Spleen (tissue), 7 donors: ENCODE results near the gene PGLYRP1.

Experiments used
- POLR2AphosphoS5 ChIP-seq, 3 donors: sonication (generic); formaldehyde crosslinking; IDR thresholded peaks; one replicate each; pipeline ENCODE4 v1.5.1; 2017; ENCODE audit warnings: antibody characterized with exemption in 3 of 3
- TF ChIP-seq, protein P1 (sequence below), 11 experiments: fragments of 200-600 bp in 7 of 11; fragments of 450-650 bp in 4 of 11; sonication (generic) in 4 of 11; IDR thresholded peaks in 8 of 11; conservative IDR thresholded peaks in 3 of 11; 1 replicate in 7 of 11; 2 replicates in 4 of 11; pipeline versions ENCODE4 v1.4.0 to v1.8.0; 2016 to 2021; ENCODE audit warnings: antibody characterized with exemption in 11 of 11, inconsistent platforms in 4 of 11, mild to moderate bottlenecking in 1 of 11
- donor health status: DM: no; HTN: no; CAD: no; lungs with moderate emphysema.
- donor health status: DM: no; HTN: no; CAD: no.
- donor health status: DM: no; HTN: no; CAD: no.

GRCh38 chr19:46017874-46018675, 4.8 kb downstream of the PGLYRP1 start:
- TF ChIP-seq, protein P1, sequence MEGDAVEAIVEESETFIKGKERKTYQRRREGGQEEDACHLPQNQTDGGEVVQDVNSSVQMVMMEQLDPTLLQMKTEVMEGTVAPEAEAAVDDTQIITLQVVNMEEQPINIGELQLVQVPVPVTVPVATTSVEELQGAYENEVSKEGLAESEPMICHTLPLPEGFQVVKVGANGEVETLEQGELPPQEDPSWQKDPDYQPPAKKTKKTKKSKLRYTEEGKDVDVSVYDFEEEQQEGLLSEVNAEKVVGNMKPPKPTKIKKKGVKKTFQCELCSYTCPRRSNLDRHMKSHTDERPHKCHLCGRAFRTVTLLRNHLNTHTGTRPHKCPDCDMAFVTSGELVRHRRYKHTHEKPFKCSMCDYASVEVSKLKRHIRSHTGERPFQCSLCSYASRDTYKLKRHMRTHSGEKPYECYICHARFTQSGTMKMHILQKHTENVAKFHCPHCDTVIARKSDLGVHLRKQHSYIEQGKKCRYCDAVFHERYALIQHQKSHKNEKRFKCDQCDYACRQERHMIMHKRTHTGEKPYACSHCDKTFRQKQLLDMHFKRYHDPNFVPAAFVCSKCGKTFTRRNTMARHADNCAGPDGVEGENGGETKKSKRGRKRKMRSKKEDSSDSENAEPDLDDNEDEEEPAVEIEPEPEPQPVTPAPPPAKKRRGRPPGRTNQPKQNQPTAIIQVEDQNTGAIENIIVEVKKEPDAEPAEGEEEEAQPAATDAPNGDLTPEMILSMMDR (IDR thresholded peaks at IDR 0.05 in 8 of 11, conservative IDR thresholded peaks at IDR 0.05 in 3 of 11) = no peak
- TF ChIP-seq POLR2AphosphoS5 (IDR thresholded peaks at IDR 0.05) = no peak
